ENCODE results near the gene SATB1.

DNA sequence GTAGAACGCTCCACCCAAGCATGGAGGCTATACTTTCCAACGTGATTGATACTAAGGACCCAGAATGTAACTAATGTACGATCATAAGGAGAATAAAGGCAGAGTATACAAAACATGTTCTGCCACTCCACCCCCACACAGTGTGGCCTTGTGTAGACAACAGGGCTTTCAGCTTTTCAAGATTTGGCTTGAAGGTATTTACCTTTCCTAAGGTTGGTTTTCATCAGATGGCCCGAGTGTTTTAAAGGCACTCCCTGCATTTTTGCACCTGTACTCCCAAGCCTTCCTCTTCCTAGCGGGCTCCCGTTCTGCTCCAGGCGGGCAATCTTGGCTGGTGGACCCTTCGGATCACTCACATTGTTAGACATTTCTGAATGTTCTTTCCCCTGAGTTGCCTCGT, 4.6 kb downstream of the SATB1 start:
- TF ChIP-seq CTCF (IDR thresholded peaks at IDR 0.05 in 4 of 5, conservative IDR thresholded peaks at IDR 0.05 in 1 of 5) (no peak), POLR2A (IDR thresholded peaks at IDR 0.05) (no peak)

All from gastrocnemius medialis (tissue), 4 donors.